SU-DHL-6 (cell line): ENCODE data around the gene GRID1.

Experiments used
- H2AFZ ChIP-seq: fragments of 200-600 bp; sonication (generic); 2 replicates; pipeline ENCODE4 v1.6.1; 2014; ENCODE audit warnings: low read depth, mild to moderate bottlenecking, moderate library complexity, mixed read lengths, antibody characterized with exemption, low read length; ENCODE audit not compliant: severe bottlenecking
- H3F3A ChIP-seq: fragments of 200-600 bp; shearing (Covaris generic); 2 replicates; pipeline ENCODE4 v1.6.0; 2016; ENCODE audit warnings: antibody characterized with exemption, mild to moderate bottlenecking; ENCODE audit not compliant: insufficient read depth
- H3K27ac ChIP-seq: fragments of 200-600 bp; sonication (generic); 2 replicates; pipeline ENCODE4 v1.5.1; 2016; ENCODE audit warnings: low read depth, mild to moderate bottlenecking, low read length, moderate library complexity, mixed read lengths
- H3K27me3 ChIP-seq: fragments of 200-600 bp; sonication (generic), shearing (Covaris generic); 2 replicates; pipeline ENCODE4 v1.6.0; 2014; ENCODE audit warnings: mild to moderate bottlenecking, low read length
- H3K36me3 ChIP-seq: fragments of 200-600 bp; sonication (generic); 2 replicates; pipeline ENCODE4 v1.6.1; 2014; ENCODE audit warnings: mild to moderate bottlenecking, low read length, mixed read lengths
- H3K4me2 ChIP-seq: fragments of 300-600, 200-600 bp; shearing (Covaris generic), sonication (generic); 2 replicates; pipeline ENCODE4 v1.6.0; 2014; ENCODE audit warnings: low read length, low read depth, mild to moderate bottlenecking; ENCODE audit not compliant: poor library complexity, severe bottlenecking
- H3K4me3 ChIP-seq: fragments of 200-600 bp; sonication (generic); 2 replicates; pipeline ENCODE4 v1.5.1; 2014; ENCODE audit warnings: antibody characterized with exemption, low read length, mild to moderate bottlenecking, mixed read lengths; ENCODE audit not compliant: insufficient read depth, poor library complexity, severe bottlenecking
- H3K79me2 ChIP-seq: fragments of 200-600 bp; sonication (generic); 2 replicates; pipeline ENCODE4 v1.6.1; 2014; ENCODE audit warnings: mild to moderate bottlenecking, low read length, moderate library complexity; ENCODE audit not compliant: insufficient read depth
- H3K9ac ChIP-seq: fragments of 200-600 bp; sonication (generic); 2 replicates; pipeline ENCODE4 v1.7.0; 2014; ENCODE audit warnings: mild to moderate bottlenecking, low read length
- H3K9me2 ChIP-seq: fragments of 200-600 bp; sonication (generic); replicated peaks from 2 replicates; pipeline ENCODE4 v1.6.1; 2014; ENCODE audit warnings: low read length; ENCODE audit not compliant: insufficient read depth
- H3K9me3 ChIP-seq: fragments of 200-600 bp; sonication (generic); 2 replicates; pipeline ENCODE4 v1.6.1; 2014; ENCODE audit warnings: low read length, mixed read lengths; ENCODE audit not compliant: insufficient read depth
- H4K20me1 ChIP-seq: fragments of 200-600 bp; sonication (generic); 2 replicates; pipeline ENCODE4 v1.6.1; 2014; ENCODE audit warnings: low read depth, mild to moderate bottlenecking, antibody characterized with exemption, low read length, moderate library complexity, mixed read lengths
- EZH2phosphoT487 ChIP-seq: fragments of 200-600 bp; sonication (generic), shearing (Covaris generic); conservative IDR thresholded peaks from 2 replicates; pipeline ENCODE4 v1.6.1; 2018; ENCODE audit warnings: mild to moderate bottlenecking, antibody characterized with exemption, low read length, moderate library complexity, mixed read lengths
- TF ChIP-seq, protein P1 (sequence below): fragments of 200-600 bp; sonication (generic); IDR thresholded peaks from one replicate; pipeline ENCODE4 v1.5.1; 2017; ENCODE audit warnings: antibody characterized with exemption, mild to moderate bottlenecking, low read length, moderate library complexity; ENCODE audit not compliant: insufficient read depth, poor library complexity, severe bottlenecking

Gene GRID1

GRCh38 chr10:86330778-86331763 is 35.5 kb downstream of the GRID1 start:
- Histone ChIP-seq H4K20me1 (no peaks in the 10 kb centered on the region), H3K9me3 (no peaks in the 10 kb centered on the region), H3K9me2 (no peaks in the 10 kb centered on the region), H3F3A (no peaks in the 10 kb centered on the region), H3K27me3 (no peaks in the 10 kb centered on the region), H3K79me2 (no peaks in the 10 kb centered on the region), H3K4me2 (no peak overlapping the region), H3K9ac (no peak overlapping the region), H3K36me3 (no peaks in the 10 kb centered on the region), H3K4me3 (no peak overlapping the region), H3K27ac (no peak overlapping the region), H2AFZ (no peak overlapping the region)
- TF ChIP-seq, protein P1, sequence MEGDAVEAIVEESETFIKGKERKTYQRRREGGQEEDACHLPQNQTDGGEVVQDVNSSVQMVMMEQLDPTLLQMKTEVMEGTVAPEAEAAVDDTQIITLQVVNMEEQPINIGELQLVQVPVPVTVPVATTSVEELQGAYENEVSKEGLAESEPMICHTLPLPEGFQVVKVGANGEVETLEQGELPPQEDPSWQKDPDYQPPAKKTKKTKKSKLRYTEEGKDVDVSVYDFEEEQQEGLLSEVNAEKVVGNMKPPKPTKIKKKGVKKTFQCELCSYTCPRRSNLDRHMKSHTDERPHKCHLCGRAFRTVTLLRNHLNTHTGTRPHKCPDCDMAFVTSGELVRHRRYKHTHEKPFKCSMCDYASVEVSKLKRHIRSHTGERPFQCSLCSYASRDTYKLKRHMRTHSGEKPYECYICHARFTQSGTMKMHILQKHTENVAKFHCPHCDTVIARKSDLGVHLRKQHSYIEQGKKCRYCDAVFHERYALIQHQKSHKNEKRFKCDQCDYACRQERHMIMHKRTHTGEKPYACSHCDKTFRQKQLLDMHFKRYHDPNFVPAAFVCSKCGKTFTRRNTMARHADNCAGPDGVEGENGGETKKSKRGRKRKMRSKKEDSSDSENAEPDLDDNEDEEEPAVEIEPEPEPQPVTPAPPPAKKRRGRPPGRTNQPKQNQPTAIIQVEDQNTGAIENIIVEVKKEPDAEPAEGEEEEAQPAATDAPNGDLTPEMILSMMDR: no peak
- TF ChIP-seq EZH2phosphoT487: no peak

GRCh38 chr10:86329896-86330680 is 36.5 kb downstream of the GRID1 start:
- H3K36me3 ChIP-seq: no peaks in the 10 kb centered on the region

DNA sequence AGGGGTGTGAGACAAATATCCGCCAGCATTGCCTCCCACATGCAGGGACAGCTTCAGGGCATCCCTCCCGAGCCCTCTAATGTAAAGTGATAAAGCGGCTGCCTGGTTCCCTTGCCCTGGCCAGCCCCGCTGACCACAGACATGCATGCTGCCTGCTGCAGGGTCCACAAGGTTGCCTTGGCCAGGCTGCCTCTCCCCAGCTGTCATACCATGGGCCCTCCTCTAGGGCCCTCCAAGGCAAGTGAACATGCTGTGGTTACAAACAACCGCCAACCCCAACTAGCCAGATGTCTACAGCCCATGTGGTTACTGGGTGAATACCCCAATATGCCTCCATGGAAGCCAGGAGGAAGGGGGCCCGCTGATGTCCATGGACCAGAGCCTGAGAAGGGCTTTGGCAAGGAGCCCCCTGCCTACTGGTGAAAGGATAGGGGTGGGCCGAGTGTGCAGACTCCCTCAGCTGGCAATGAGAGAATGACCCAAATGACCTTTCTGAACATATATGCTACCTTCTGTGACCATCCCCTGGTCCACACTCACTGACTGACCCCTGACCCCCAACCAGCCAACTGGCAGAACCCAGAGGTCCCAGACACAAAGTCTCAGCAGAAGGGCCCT is 37.4 kb downstream of the GRID1 start:
- H3F3A ChIP-seq: no peaks in the 10 kb centered on the region
- H3K27me3 ChIP-seq: no peaks in the 10 kb centered on the region
- no peaks in the 10 kb centered on the region for H3K9me2 ChIP-seq
- no peak overlapping the region for H2AFZ ChIP-seq
- H3K27ac ChIP-seq: no peak overlapping the region
- no peaks in the 10 kb centered on the region for H3K79me2 ChIP-seq
- no peak overlapping the region for H3K4me3 ChIP-seq
- no peak overlapping the region for H3K9ac ChIP-seq
- no peaks in the 10 kb centered on the region for H3K36me3 ChIP-seq
- H3K4me2 ChIP-seq: no peak overlapping the region
- no peaks in the 10 kb centered on the region for H4K20me1 ChIP-seq
- no peak for TF ChIP-seq EZH2phosphoT487
- TF ChIP-seq, protein P1: no peak
- H3K9me3 ChIP-seq: no peaks in the 10 kb centered on the region

More at GRCh38 chr10:86329896-86330680, 36.5 kb downstream of the GRID1 start:
- Histone ChIP-seq H4K20me1 (no peaks in the 10 kb centered on the region), H3K27ac (no peak overlapping the region), H3K79me2 (no peaks in the 10 kb centered on the region), H3K9ac (no peak overlapping the region), H3K9me3 (no peaks in the 10 kb centered on the region), H2AFZ (no peak overlapping the region), H3F3A (no peaks in the 10 kb centered on the region), H3K9me2 (no peaks in the 10 kb centered on the region), H3K4me2 (no peak overlapping the region), H3K4me3 (no peak overlapping the region), H3K27me3 (no peaks in the 10 kb centered on the region)
- TF ChIP-seq, protein P1: no peak
- TF ChIP-seq EZH2phosphoT487: no peak
